Measurements from ENCODE around the gene EXOC4. TPM values are rescaled to one million over a fixed set of nuclear protein-coding genes. Genes with fewer than 3 reads are reported as not detected.

Gene EXOC4
- total and polyA plus RNA-seq, 2 of the 8 experiments (the other 6 are each of a cell fraction or from before 2014, with no cell fraction given), result 27.0 to 67.3 TPM

DNA sequence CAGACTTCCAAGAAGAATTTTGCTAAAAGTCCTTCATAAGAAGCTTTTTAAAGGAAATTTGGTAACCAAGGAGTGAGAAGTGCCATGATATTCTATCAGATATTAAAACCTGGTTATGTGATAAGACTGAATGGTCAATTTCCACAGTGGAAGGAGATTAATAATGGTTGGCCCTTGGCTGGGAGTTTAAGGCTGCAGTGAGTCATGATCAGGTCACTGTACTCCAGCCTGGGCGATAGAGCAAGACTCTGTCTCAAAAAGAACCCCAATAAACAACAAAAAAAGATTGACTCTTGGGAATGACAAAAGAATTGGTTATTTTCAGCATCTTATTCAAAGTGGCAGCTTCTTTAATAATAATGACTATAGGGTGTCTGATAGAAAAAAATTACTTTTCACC, 37.2 kb downstream of the EXOC4 start:
- Histone ChIP-seq H4K8ac (ENCODE audit: extremely low read depth, insufficient read depth, low read length) (no peak overlapping the region), H3K36me3 (ENCODE audit: control insufficient read depth in 2 of 4, insufficient read depth in 4 of 4, low read length in 3 of 4) (peaks cover 2 to 16% (median 5%) of the 10 kb centered on the region in 4 experiments; a peak in 5 of 8 replicates), H3K18ac (ENCODE audit: extremely low read depth, low read length) (no peak overlapping the region), H3K14ac (ENCODE audit: insufficient read length) (no peak overlapping the region), H3K56ac (replicated peaks; ENCODE audit: insufficient read length, low read depth, low read length) (no peak overlapping the region), H4K91ac (replicated peaks; ENCODE audit: insufficient read length, low read length) (no peak overlapping the region), H2AK5ac (ENCODE audit: low read depth, low read length) (no peak overlapping the region), H3K9ac (replicated peaks in 1 of 4; ENCODE audit: extremely low read depth in 1 of 4, low read depth in 3 of 4, low read length in 3 of 4) (no peak overlapping the region), H3K23me2 (ENCODE audit: low read depth, low read length) (no peaks in the 10 kb centered on the region), H3K4me2 (ENCODE audit: insufficient read depth in 1 of 2, low read depth in 2 of 2, low read length in 2 of 2) (no peak overlapping the region), H3K9me3 (ENCODE audit: insufficient read depth in 2 of 2, low read depth in 1 of 2, low read length in 1 of 2) (no peaks in the 10 kb centered on the region), H3K79me1 (ENCODE audit: low read depth, low read length) (no peaks in the 10 kb centered on the region), H4K20me1 (replicated peaks in 1 of 2; ENCODE audit: control insufficient read depth in 1 of 2, insufficient read depth in 2 of 2, low read length in 2 of 2) (peaks cover 0 to 3% of the 10 kb centered on the region in 2 experiments), H3K4me1 (replicated peaks in 1 of 4; ENCODE audit: control insufficient read depth in 3 of 4, insufficient read depth in 4 of 4, low read length in 3 of 4) (peaks cover 0 to 3% (median 1%) of the 10 kb centered on the region in 4 experiments; a peak in 1 of 7 replicates), H2BK5ac (ENCODE audit: low read depth, low read length) (no peak overlapping the region), H3K27me3 (replicated peaks in 1 of 4; ENCODE audit: control insufficient read depth in 3 of 4, extremely low read depth in 1 of 4, insufficient read depth in 3 of 4, low read length in 3 of 4) (no peaks in the 10 kb centered on the region), H3K23ac (ENCODE audit: insufficient read length) (no peak overlapping the region), H2BK20ac (ENCODE audit: low read length) (no peak overlapping the region), H2BK15ac (ENCODE audit: low read length) (no peak overlapping the region), H3K79me2 (ENCODE audit: control insufficient read depth in 1 of 2, insufficient read depth in 2 of 2, low read length in 2 of 2) (peaks cover 3 to 17% of the 10 kb centered on the region in 2 experiments; a peak in 3 of 4 replicates), H2BK12ac (ENCODE audit: low read depth, low read length) (no peak overlapping the region), H3K4me3 (ENCODE audit: extremely low read depth in 1 of 4, insufficient read depth in 2 of 4, low read depth in 3 of 4, low read length in 4 of 4) (no peak overlapping the region), H2BK120ac (replicated peaks; ENCODE audit: low read depth, low read length) (no peak overlapping the region), H4K5ac (ENCODE audit: insufficient read length, low read depth, low read length) (no peak overlapping the region), H3K27ac (ENCODE audit: low read depth, low read length) (no peak overlapping the region), H3K4ac (replicated peaks; ENCODE audit: insufficient read length, low read depth, low read length) (no peak overlapping the region), H2AFZ (ENCODE audit: low read length) (no peak overlapping the region)
- DNase-seq (ENCODE audit: low read depth in 1 of 2, low spot score in 2 of 2) (no peak), FAIRE-seq (no peak)
- POLR2A ChIA-PET (ENCODE audit: partially characterized antibody), result no interaction called here
- TF ChIP-seq BCL11A (IDR thresholded peaks at IDR 0.05; ENCODE audit: low read depth in 2 of 2, low read length in 2 of 2) (no peak), EGR1 (IDR thresholded peaks at IDR 0.05; ENCODE audit: borderline replicate concordance, low read depth, low read length) (no peak), CTCF (IDR thresholded peaks at IDR 0.05; ENCODE audit: control extremely low read depth in 1 of 3, insufficient read depth in 1 of 3, low read depth in 1 of 3, low read length in 3 of 3) (no peak), BRCA1 (IDR thresholded peaks at IDR 0.05; ENCODE audit: low read depth, low read length) (no peak), RNF2 (IDR thresholded peaks at IDR 0.05; ENCODE audit: borderline replicate concordance, low read depth, low read length, missing control alignments, poor library complexity, severe bottlenecking) (no peak), HDAC2 (IDR thresholded peaks at IDR 0.05; ENCODE audit: borderline replicate concordance in 1 of 2, low read depth in 2 of 2, low read length in 2 of 2) (no peak), PHF8 (conservative IDR thresholded peaks at IDR 0.05; ENCODE audit: low read depth, low read length) (no peak)
- TF ChIP-seq, protein P1, sequence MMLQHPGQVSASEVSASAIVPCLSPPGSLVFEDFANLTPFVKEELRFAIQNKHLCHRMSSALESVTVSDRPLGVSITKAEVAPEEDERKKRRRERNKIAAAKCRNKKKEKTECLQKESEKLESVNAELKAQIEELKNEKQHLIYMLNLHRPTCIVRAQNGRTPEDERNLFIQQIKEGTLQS (IDR thresholded peaks at IDR 0.05; ENCODE audit: insufficient read depth, low read depth, low read length), result no peak
- TF ChIP-seq, protein P2, sequence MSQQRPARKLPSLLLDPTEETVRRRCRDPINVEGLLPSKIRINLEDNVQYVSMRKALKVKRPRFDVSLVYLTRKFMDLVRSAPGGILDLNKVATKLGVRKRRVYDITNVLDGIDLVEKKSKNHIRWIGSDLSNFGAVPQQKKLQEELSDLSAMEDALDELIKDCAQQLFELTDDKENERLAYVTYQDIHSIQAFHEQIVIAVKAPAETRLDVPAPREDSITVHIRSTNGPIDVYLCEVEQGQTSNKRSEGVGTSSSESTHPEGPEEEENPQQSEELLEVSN (IDR thresholded peaks at IDR 0.05), result no peak
- CTCF ChIA-PET (ENCODE audit: partially characterized antibody), result interaction anchor here (1.2 kb wide), 1 partner anchor 13 kb away, joined by 3 read pairs; no protein-coding TSS in a partner anchor
- WGBS, 2 experiments (ENCODE audit: extremely low coverage in 1 of 2, insufficient coverage in 1 of 2, insufficient read length in 1 of 2, insufficient replicate concordance in 2 of 2, low coverage in 1 of 2, low lambda C conversion rate in 2 of 2, missing lambda C conversion rate in 1 of 2), result 96% methylated on average over 1 of the region's 1 CpG; no CpG with 5 or more reads in 1 of the 2 experiments
